Measurements from ENCODE around the gene PGAP3. TPM values are rescaled to one million over a fixed set of nuclear protein-coding genes. Genes with fewer than 3 reads are reported as not detected.
"Not testable (repeated sequence)": the region's sequence is repeated elsewhere in the genome, so short reads cannot be mapped to it uniquely, and the experiment has no call there.

The PGAP3 gene
- total and polyA plus RNA-seq, 3 donors from 2014 or later = 21.1 to 37.4 (median 28.6) TPM

- H3K27me3 ChIP-seq = no peaks in the 10 kb centered on the region
- H3K9me3 ChIP-seq = no peaks in the 10 kb centered on the region
- 40 to 58% methylated on average over 10 of the region's 10 CpGs for WGBS, 2 donors
- intact Hi-C loops (cut with DNase I; ENCODE audit: low total_unique reads) = no loop called here
- H3K36me3 ChIP-seq (ENCODE audit: low read depth, missing control alignments) = no peaks in the 10 kb centered on the region
- no peak for TF ChIP-seq POLR2A (IDR thresholded peaks at IDR 0.05)
- no peak for TF ChIP-seq CTCF (IDR thresholded peaks at IDR 0.05)
- DNase-seq = no peak
- H3K4me1 ChIP-seq = no peaks in the 10 kb centered on the region
- peak overlapping the region; percentile 67 to 76 for H3K4me3 ChIP-seq
- H3K27ac ChIP-seq = no peak overlapping the region
Measured at GRCh38 chr17:39701012-39701783, 13.3 kb upstream of the PGAP3 start.

- no peaks in the 10 kb centered on the region for H3K27me3 ChIP-seq
- 1% methylated on average over 17 to 42 of the region's 57 CpGs for WGBS, 2 donors
- peaks cover 2% of the 10 kb centered on the region for H3K4me1 ChIP-seq
- H3K9me3 ChIP-seq = no peaks in the 10 kb centered on the region
- TF ChIP-seq CTCF (IDR thresholded peaks at IDR 0.05) = no peak
- TF ChIP-seq POLR2A (IDR thresholded peaks at IDR 0.05) = no peak
- no peaks in the 10 kb centered on the region for H3K36me3 ChIP-seq (ENCODE audit: low read depth, missing control alignments)
- peak overlapping the region; percentile 11 to 63 for H3K27ac ChIP-seq
- no peak for DNase-seq
- H3K4me3 ChIP-seq = peak overlapping the region; percentile 67 to 76
- intact Hi-C loops (cut with DNase I; ENCODE audit: low total_unique reads) = no loop called here
Measured at GRCh38 chr17:39700148-39700987, 12.5 kb upstream of the PGAP3 start.

- Histone ChIP-seq H3K4me1 (peaks cover 2% of the 10 kb centered on the region), H3K9me3 (no peaks in the 10 kb centered on the region), H3K36me3 (ENCODE audit: low read depth, missing control alignments) (no peaks in the 10 kb centered on the region), H3K27ac (peak within 1 kb of the TSS; percentile 11 to 63), H3K27me3 (no peaks in the 10 kb centered on the region), H3K4me3 (peak within 1 kb of the TSS; percentile 67 to 76)
- TF ChIP-seq CTCF (IDR thresholded peaks at IDR 0.05) (no peak), POLR2A (IDR thresholded peaks at IDR 0.05) (no peak)
- intact Hi-C loops (cut with DNase I; ENCODE audit: low total_unique reads) = no loop called here
- 1 to 2% methylated on average over 19 to 20 of the region's 20 CpGs for WGBS, 2 donors
- peak; percentile 67 for DNase-seq
Measured at GRCh38 chr17:39699818-39700147, 11.9 kb upstream of the PGAP3 start, which contains the start of gene ERBB2. ERBB2 (plus strand) TSS chr17:39700064; CDS start chr17:39700239, 175 bp downstream.

GRCh38 chr17:39699157-39699817 is 11.4 kb upstream of the PGAP3 start:
- H3K4me1 ChIP-seq = not testable (repeated sequence)
- 50 to 51% methylated on average over 11 of the region's 11 CpGs for WGBS, 2 donors

More at GRCh38 chr17:39699157-39699817, 11.4 kb upstream of the PGAP3 start:
- Histone ChIP-seq H3K27ac (peak overlapping the region in 1 of 2 donors; percentile 11), H3K4me3 (peak overlapping the region; percentile 67 to 76)
- peak in 1 of 3 experiments; percentile 5 for TF ChIP-seq CTCF (IDR thresholded peaks at IDR 0.05)
- H3K27me3 ChIP-seq; H3K36me3 ChIP-seq (ENCODE audit: low read depth, missing control alignments); H3K9me3 ChIP-seq; DNase-seq; intact Hi-C loops (cut with DNase I; ENCODE audit: low total_unique reads): not testable (repeated sequence)
